Type B pancreatic cell (in vitro differentiated cells): ENCODE results near the gene XRCC4. TPM values are rescaled to one million over a fixed set of nuclear protein-coding genes. Genes with fewer than 3 reads are reported as not detected.

Experiments used
- DNase-seq: peaks from one replicate; pipeline ENCODE4 v3.0.0; 2021; ENCODE audit warnings: mixed read lengths; ENCODE audit not compliant: unreplicated experiment; ENCODE audit errors: extremely low spot score
- H3K27ac Mint-ChIP-seq: 2 replicates; pipeline ENCODE4 v1.8.0; 2021; ENCODE audit warnings: mild to moderate bottlenecking, mixed read lengths
- H3K27me3 Mint-ChIP-seq: 2 replicates; pipeline ENCODE4 v1.8.0; 2021; ENCODE audit warnings: mixed read lengths
- H3K36me3 Mint-ChIP-seq: 2 replicates; pipeline ENCODE4 v1.8.0; 2021; ENCODE audit warnings: mixed read lengths
- H3K4me1 Mint-ChIP-seq: one replicate; pipeline ENCODE4 v1.8.0; 2021; ENCODE audit warnings: mixed read lengths; ENCODE audit not compliant: unreplicated experiment
- H3K4me3 Mint-ChIP-seq: 2 replicates; pipeline ENCODE4 v1.8.0; 2021; ENCODE audit warnings: mild to moderate bottlenecking, mixed read lengths
- H3K9me3 Mint-ChIP-seq: 2 replicates; pipeline ENCODE4 v1.8.0; 2021; ENCODE audit warnings: mixed read lengths
- CTCF ChIP-seq: fragments of 200-600 bp; sonication (generic); conservative IDR thresholded peaks from 2 replicates; pipeline ENCODE4 v1.5.0; 2021; ENCODE audit warnings: antibody characterized with exemption, mild to moderate bottlenecking
- total RNA-seq: library from RNA; stranded (reverse); gene quantifications from 2 replicates; pipeline ENCODE4 v1.2.1, GENCODE V29; 2021; ENCODE audit warnings: low replicate concordance

Gene XRCC4
- total RNA-seq, 1 donor from 2014 or later, result 7.4 TPM

- Mint-ChIP-seq H3K4me3 (no peak overlapping the region), H3K27ac (no peak overlapping the region), H3K36me3 (no peaks in the 10 kb centered on the region), H3K9me3 (peaks cover 14% of the 10 kb centered on the region), H3K27me3 (peaks cover 2% of the 10 kb centered on the region), H3K4me1 (peaks cover 10% of the 10 kb centered on the region)
- no peak for TF ChIP-seq CTCF
- no peak for DNase-seq
Measured at GRCh38 chr5:83363886-83364275, 286.5 kb downstream of the XRCC4 start.

GRCh38 chr5:83364312-83365299 lies 287.3 kb downstream of the XRCC4 start:
- Mint-ChIP-seq H3K4me3 (no peak overlapping the region), H3K36me3 (no peaks in the 10 kb centered on the region), H3K4me1 (peaks cover 10% of the 10 kb centered on the region), H3K27me3 (peaks cover 2% of the 10 kb centered on the region), H3K9me3 (peaks cover 14% of the 10 kb centered on the region), H3K27ac (no peak overlapping the region)
- no peak for DNase-seq
- TF ChIP-seq CTCF, result no peak

GRCh38 chr5:83368319-83368718 lies 291.0 kb downstream of the XRCC4 start:
- Mint-ChIP-seq H3K36me3 (no peaks in the 10 kb centered on the region), H3K9me3 (peaks cover 20% of the 10 kb centered on the region), H3K27ac (no peak overlapping the region), H3K4me1 (peaks cover 10% of the 10 kb centered on the region), H3K27me3 (peaks cover 2% of the 10 kb centered on the region), H3K4me3 (no peak overlapping the region)
- DNase-seq, result no peak
- TF ChIP-seq CTCF, result no peak

GRCh38 chr5:83368835-83369234 lies 291.5 kb downstream of the XRCC4 start:
- no peak for DNase-seq
- H3K36me3 Mint-ChIP-seq, result no peaks in the 10 kb centered on the region
- H3K27ac Mint-ChIP-seq, result no peak overlapping the region
- H3K9me3 Mint-ChIP-seq, result peaks cover 20% of the 10 kb centered on the region
- TF ChIP-seq CTCF, result no peak
- peaks cover 7% of the 10 kb centered on the region for H3K4me1 Mint-ChIP-seq
- H3K27me3 Mint-ChIP-seq, result peaks cover 2% of the 10 kb centered on the region
- H3K4me3 Mint-ChIP-seq, result no peak overlapping the region

- Mint-ChIP-seq H3K36me3 (no peaks in the 10 kb centered on the region), H3K27me3 (no peaks in the 10 kb centered on the region), H3K4me1 (peaks cover 4% of the 10 kb centered on the region), H3K9me3 (peaks cover 13% of the 10 kb centered on the region), H3K4me3 (no peak overlapping the region), H3K27ac (no peak overlapping the region)
- no peak for TF ChIP-seq CTCF
- no peak for DNase-seq
Measured at GRCh38 chr5:83370957-83371356, 293.6 kb downstream of the XRCC4 start.
